ENCODE data around the gene CCDC185.

The CCDC185 gene

GRCh38 chr1:223410036-223410435 lies 16.8 kb downstream of the CCDC185 start:
- no peaks in the 10 kb centered on the region for H3K36me3 Mint-ChIP-seq
- H3K4me3 Mint-ChIP-seq, result no peak overlapping the region
- no peaks in the 10 kb centered on the region for H3K4me1 Mint-ChIP-seq
- H3K9me3 Mint-ChIP-seq, result no peaks in the 10 kb centered on the region
- no peak for DNase-seq
- peaks cover 14 to 31% of the 10 kb centered on the region in 2 donors for H3K27me3 Mint-ChIP-seq
- ATAC-seq (replicated peaks), result no peak
- H3K27ac Mint-ChIP-seq, result no peak overlapping the region

GRCh38 chr1:223411309-223411708 lies 18.1 kb downstream of the CCDC185 start:
- Mint-ChIP-seq H3K9me3 (no peaks in the 10 kb centered on the region), H3K27ac (no peak overlapping the region), H3K4me3 (no peak overlapping the region), H3K36me3 (no peaks in the 10 kb centered on the region), H3K27me3 (peaks cover 8 to 19% of the 10 kb centered on the region in 2 donors), H3K4me1 (no peaks in the 10 kb centered on the region)
- ATAC-seq (replicated peaks) (no peak), DNase-seq (no peak)

GRCh38 chr1:223411710-223412109 lies 18.5 kb downstream of the CCDC185 start:
- Mint-ChIP-seq H3K4me1 (no peaks in the 10 kb centered on the region), H3K27me3 (peaks cover 8 to 15% of the 10 kb centered on the region in 2 donors), H3K4me3 (no peak overlapping the region), H3K27ac (no peak overlapping the region), H3K9me3 (no peaks in the 10 kb centered on the region), H3K36me3 (no peaks in the 10 kb centered on the region)
- ATAC-seq (replicated peaks) (no peak), DNase-seq (no peak)

- H3K36me3 Mint-ChIP-seq, result no peaks in the 10 kb centered on the region
- no peak overlapping the region for H3K4me3 Mint-ChIP-seq
- peaks cover 7 to 8% of the 10 kb centered on the region in 2 donors for H3K27me3 Mint-ChIP-seq
- no peak overlapping the region for H3K27ac Mint-ChIP-seq
- H3K9me3 Mint-ChIP-seq, result no peaks in the 10 kb centered on the region
- H3K4me1 Mint-ChIP-seq, result no peaks in the 10 kb centered on the region
- DNase-seq, result no peak
- ATAC-seq (replicated peaks), result no peak
Observed at GRCh38 chr1:223413216-223413615, 20.0 kb downstream of the CCDC185 start.

GRCh38 chr1:223417444-223417843 lies 24.2 kb downstream of the CCDC185 start:
- Mint-ChIP-seq H3K27me3 (peaks cover 0 to 8% of the 10 kb centered on the region in 2 donors), H3K27ac (no peak overlapping the region), H3K36me3 (no peaks in the 10 kb centered on the region), H3K4me1 (no peaks in the 10 kb centered on the region), H3K9me3 (no peaks in the 10 kb centered on the region), H3K4me3 (no peak overlapping the region)
- ATAC-seq (replicated peaks) (no peak), DNase-seq (no peak)

- Mint-ChIP-seq H3K36me3 (no peaks in the 10 kb centered on the region), H3K27ac (no peak overlapping the region), H3K4me3 (no peak overlapping the region), H3K27me3 (peaks cover 5 to 8% of the 10 kb centered on the region in 2 donors), H3K4me1 (no peaks in the 10 kb centered on the region), H3K9me3 (no peaks in the 10 kb centered on the region)
- ATAC-seq (replicated peaks), result no peak
- no peak for DNase-seq
Observed at GRCh38 chr1:223417903-223418663, 24.9 kb downstream of the CCDC185 start.

- Mint-ChIP-seq H3K4me1 (no peaks in the 10 kb centered on the region), H3K27ac (no peak overlapping the region), H3K9me3 (no peaks in the 10 kb centered on the region), H3K4me3 (no peak overlapping the region), H3K36me3 (no peaks in the 10 kb centered on the region), H3K27me3 (peaks cover 1 to 6% of the 10 kb centered on the region in 2 donors)
- ATAC-seq (replicated peaks) (no peak), DNase-seq (no peak)
Observed at GRCh38 chr1:223419115-223419514, 25.9 kb downstream of the CCDC185 start.

- DNase-seq (no peak), ATAC-seq (replicated peaks) (no peak)
- no peak overlapping the region for H3K4me3 Mint-ChIP-seq
- no peaks in the 10 kb centered on the region for H3K9me3 Mint-ChIP-seq
- peaks cover 0 to 6% of the 10 kb centered on the region in 2 donors for H3K27me3 Mint-ChIP-seq
- no peaks in the 10 kb centered on the region for H3K4me1 Mint-ChIP-seq
- H3K27ac Mint-ChIP-seq, result no peak overlapping the region
- H3K36me3 Mint-ChIP-seq, result no peaks in the 10 kb centered on the region
Observed at GRCh38 chr1:223419561-223419960, 26.3 kb downstream of the CCDC185 start.

- H3K4me1 Mint-ChIP-seq, result no peaks in the 10 kb centered on the region
- no peak overlapping the region for H3K4me3 Mint-ChIP-seq
- no peak for DNase-seq
- peaks cover 6 to 7% of the 10 kb centered on the region in 2 donors for H3K27me3 Mint-ChIP-seq
- H3K36me3 Mint-ChIP-seq, result no peaks in the 10 kb centered on the region
- H3K9me3 Mint-ChIP-seq, result no peaks in the 10 kb centered on the region
- H3K27ac Mint-ChIP-seq, result no peak overlapping the region
- no peak for ATAC-seq (replicated peaks)
Observed at GRCh38 chr1:223421025-223421424, 27.8 kb downstream of the CCDC185 start.

- no peak for DNase-seq
- H3K9me3 Mint-ChIP-seq, result no peaks in the 10 kb centered on the region
- no peak for ATAC-seq (replicated peaks)
Observed at GRCh38 chr1:223421676-223422075, 28.5 kb downstream of the CCDC185 start.

GRCh38 chr1:223422911-223423310 lies 29.7 kb downstream of the CCDC185 start:
- peaks cover 6 to 9% of the 10 kb centered on the region in 2 donors for H3K27me3 Mint-ChIP-seq
- no peak overlapping the region for H3K4me3 Mint-ChIP-seq
- no peaks in the 10 kb centered on the region for H3K36me3 Mint-ChIP-seq

More at GRCh38 chr1:223421676-223422075, 28.5 kb downstream of the CCDC185 start:
- Mint-ChIP-seq H3K36me3 (no peaks in the 10 kb centered on the region), H3K4me1 (no peaks in the 10 kb centered on the region), H3K27ac (no peak overlapping the region), H3K4me3 (no peak overlapping the region), H3K27me3 (peaks cover 6 to 9% of the 10 kb centered on the region in 2 donors)

GRCh38 chr1:223423641-223424233 lies 30.5 kb downstream of the CCDC185 start:
- no peak overlapping the region for H3K27ac Mint-ChIP-seq
- no peak overlapping the region for H3K4me3 Mint-ChIP-seq
- no peak for ATAC-seq (replicated peaks)
- H3K9me3 Mint-ChIP-seq, result peaks cover 3 to 6% of the 10 kb centered on the region in 2 donors
- no peak for DNase-seq
- H3K36me3 Mint-ChIP-seq, result no peaks in the 10 kb centered on the region
- H3K27me3 Mint-ChIP-seq, result peaks cover 11 to 14% of the 10 kb centered on the region in 2 donors
- no peaks in the 10 kb centered on the region for H3K4me1 Mint-ChIP-seq

More at GRCh38 chr1:223422911-223423310, 29.7 kb downstream of the CCDC185 start:
- no peak for ATAC-seq (replicated peaks)
- DNase-seq, result no peak
- Mint-ChIP-seq H3K27ac (no peak overlapping the region), H3K9me3 (no peaks in the 10 kb centered on the region), H3K4me1 (no peaks in the 10 kb centered on the region)

- no peak overlapping the region for H3K27ac Mint-ChIP-seq
- H3K4me1 Mint-ChIP-seq, result no peaks in the 10 kb centered on the region
- peaks cover 12 to 15% of the 10 kb centered on the region in 2 donors for H3K27me3 Mint-ChIP-seq
- peaks cover 4 to 6% of the 10 kb centered on the region in 2 donors for H3K9me3 Mint-ChIP-seq
- no peak overlapping the region for H3K4me3 Mint-ChIP-seq
- no peak for DNase-seq
- ATAC-seq (replicated peaks), result no peak
- no peaks in the 10 kb centered on the region for H3K36me3 Mint-ChIP-seq
Observed at GRCh38 chr1:223425550-223425949, 32.3 kb downstream of the CCDC185 start.

GRCh38 chr1:223426936-223427335 lies 33.7 kb downstream of the CCDC185 start:
- Mint-ChIP-seq H3K9me3 (peaks cover 4 to 6% of the 10 kb centered on the region in 2 donors), H3K27me3 (peaks cover 12 to 15% of the 10 kb centered on the region in 2 donors), H3K27ac (no peak overlapping the region), H3K36me3 (no peaks in the 10 kb centered on the region), H3K4me3 (no peak overlapping the region), H3K4me1 (no peaks in the 10 kb centered on the region)
- no peak for ATAC-seq (replicated peaks)
- DNase-seq, result no peak

- peaks cover 4 to 6% of the 10 kb centered on the region in 2 donors for H3K9me3 Mint-ChIP-seq
- H3K27ac Mint-ChIP-seq, result no peak overlapping the region
- DNase-seq (no peak), ATAC-seq (replicated peaks) (no peak)
- H3K36me3 Mint-ChIP-seq, result no peaks in the 10 kb centered on the region
- H3K27me3 Mint-ChIP-seq, result peaks cover 7 to 15% of the 10 kb centered on the region in 2 donors
- H3K4me1 Mint-ChIP-seq, result no peaks in the 10 kb centered on the region
- H3K4me3 Mint-ChIP-seq, result no peak overlapping the region
Observed at GRCh38 chr1:223429313-223429731, 36.1 kb downstream of the CCDC185 start.

Data from stimulated activated naive B cell treated with anti-CD40 and anti-IgM and Interleukin-4, amounts not matched to agents 10 μg/mL and 1 μg/mL and 100 μg/mL, for 72 hours (primary cell).